Right lobe of liver (tissue), 6 donors: ENCODE measurements around the gene TMEM238L. TPM values are rescaled to one million over a fixed set of nuclear protein-coding genes. Genes with fewer than 3 reads are reported as not detected.

ENCODE experiments used
- ATAC-seq, 4 donors: fragments of 200-7000 bp; cut with Tn5 transposase; one replicate each; pipeline ENCODE4 v1.9.1; 2020; ENCODE audit warnings: mild to moderate bottlenecking in 4 of 4, moderate library complexity in 4 of 4
- DNase-seq, 3 donors: peaks; one replicate each; pipeline ENCODE4 v3.0.0-alpha.2; 2020
- H3K27ac ChIP-seq, 3 donors: fragments of 200-600 bp; one replicate each; pipeline ENCODE4 v1.8.0; 2022
- H3K27me3 ChIP-seq, 2 donors: fragments of 200-600 bp; one replicate each; pipeline ENCODE4 v1.8.0; 2022
- H3K36me3 ChIP-seq, 4 donors: fragments of 200-600 bp; sonication (generic) in 1 of 4; one replicate each; pipeline versions ENCODE4 v1.5.1 to v1.8.0; 2017 to 2022; ENCODE audit warnings: control low read depth in 1 of 4
- H3K4me1 ChIP-seq, 4 donors: fragments of 200-600 bp; sonication (generic) in 1 of 4; one replicate each; pipeline versions ENCODE4 v1.5.1 to v1.8.0; 2017 to 2022; ENCODE audit warnings: control low read depth in 1 of 4
- H3K4me3 ChIP-seq, 3 donors: fragments of 200-600 bp; one replicate each; pipeline ENCODE4 v1.8.0; 2022
- H3K9me3 ChIP-seq, 4 donors: fragments of 200-600 bp; sonication (generic) in 1 of 4; one replicate each; pipeline versions ENCODE4 v1.5.1 to v1.8.0; 2017 to 2022; ENCODE audit warnings: control low read depth in 1 of 4
- POLR2A ChIP-seq: fragments of 450-650 bp; IDR thresholded peaks from one replicate; pipeline ENCODE4 v1.6.1; 2017; ENCODE audit warnings: antibody characterized with exemption, mild to moderate bottlenecking
- WGBS: methylation state at CpG from one replicate; pipeline ENCODE4 v1.1.6; 2018; ENCODE audit warnings: low coverage, low lambda C conversion rate; ENCODE audit not compliant: insufficient coverage; ENCODE audit errors: missing lambda C conversion rate; 5-methylcytosine and 5-hydroxymethylcytosine counted together
- intact Hi-C, 2 donors: fragments of 100-400 bp; cut with DNase I; formaldehyde crosslinking; loops; one replicate each; pipeline versions ENCODE4 v1.11.2 to v1.14.1; 2022
- total RNA-seq, 6 experiments: library from RNA; depleted of rRNA in 2 of 6; stranded (reverse); fragments of >200 nt in 2 of 6; fragmentation: NEBNext Ultra II Directional in 3 of 6; extraction: Animal tissue kit (Norgen Biotek cat#: 25700) in 3 of 6; gene quantifications; one replicate each; pipeline versions ENCODE4 v1.1.0 to v1.2.4, GENCODE V29; 2016 to 2023
- TF ChIP-seq, protein P1 (sequence below), 4 donors: fragments of 200-600 bp in 3 of 4; fragments of 450-650 bp in 1 of 4; IDR thresholded peaks; one replicate each; pipeline versions ENCODE4 v1.5.1 to v1.8.0; 2016 to 2022; ENCODE audit warnings: antibody characterized with exemption in 4 of 4, mild to moderate bottlenecking in 2 of 4
- donor health status: DM: no; HTN: yes; CAD: no.
- donor health status: DM: no; HTN: no; CAD: no.
- donor health status: DM: no; HTN: no; CAD: no.
- donor health status: DM: no; HTN: yes; CAD: no.
- donor health status: DM: no; HTN: yes; CAD: no.

TMEM238L gene
- total RNA-seq, 6 experiments from 2014 or later: not detected

DNA sequence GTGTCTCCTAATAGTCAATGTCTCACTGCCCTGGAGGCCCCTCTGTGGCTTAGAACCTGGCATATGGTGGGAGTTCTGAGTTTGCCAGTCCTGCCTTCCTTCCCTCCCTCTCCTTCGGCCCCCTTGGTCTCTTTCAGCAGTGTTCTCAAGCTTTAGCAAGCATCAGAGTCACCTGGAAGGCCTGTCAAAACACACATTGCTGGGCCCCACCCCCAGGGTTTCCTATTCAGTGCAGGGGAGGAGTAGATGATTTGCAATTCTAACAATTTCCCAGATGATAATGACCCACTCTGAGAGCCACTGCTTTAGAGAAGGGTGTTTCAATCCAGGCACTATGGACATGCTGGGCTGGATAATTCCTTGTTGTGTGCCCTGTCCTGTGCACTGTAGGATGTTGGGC lies 47.7 kb downstream of the TMEM238L start:
- no peak for TF ChIP-seq POLR2A
- TF ChIP-seq, protein P1, sequence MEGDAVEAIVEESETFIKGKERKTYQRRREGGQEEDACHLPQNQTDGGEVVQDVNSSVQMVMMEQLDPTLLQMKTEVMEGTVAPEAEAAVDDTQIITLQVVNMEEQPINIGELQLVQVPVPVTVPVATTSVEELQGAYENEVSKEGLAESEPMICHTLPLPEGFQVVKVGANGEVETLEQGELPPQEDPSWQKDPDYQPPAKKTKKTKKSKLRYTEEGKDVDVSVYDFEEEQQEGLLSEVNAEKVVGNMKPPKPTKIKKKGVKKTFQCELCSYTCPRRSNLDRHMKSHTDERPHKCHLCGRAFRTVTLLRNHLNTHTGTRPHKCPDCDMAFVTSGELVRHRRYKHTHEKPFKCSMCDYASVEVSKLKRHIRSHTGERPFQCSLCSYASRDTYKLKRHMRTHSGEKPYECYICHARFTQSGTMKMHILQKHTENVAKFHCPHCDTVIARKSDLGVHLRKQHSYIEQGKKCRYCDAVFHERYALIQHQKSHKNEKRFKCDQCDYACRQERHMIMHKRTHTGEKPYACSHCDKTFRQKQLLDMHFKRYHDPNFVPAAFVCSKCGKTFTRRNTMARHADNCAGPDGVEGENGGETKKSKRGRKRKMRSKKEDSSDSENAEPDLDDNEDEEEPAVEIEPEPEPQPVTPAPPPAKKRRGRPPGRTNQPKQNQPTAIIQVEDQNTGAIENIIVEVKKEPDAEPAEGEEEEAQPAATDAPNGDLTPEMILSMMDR (IDR thresholded peaks at IDR 0.05): no peak
- peak; percentile 22 to 46 (median 30) for ATAC-seq

DNA sequence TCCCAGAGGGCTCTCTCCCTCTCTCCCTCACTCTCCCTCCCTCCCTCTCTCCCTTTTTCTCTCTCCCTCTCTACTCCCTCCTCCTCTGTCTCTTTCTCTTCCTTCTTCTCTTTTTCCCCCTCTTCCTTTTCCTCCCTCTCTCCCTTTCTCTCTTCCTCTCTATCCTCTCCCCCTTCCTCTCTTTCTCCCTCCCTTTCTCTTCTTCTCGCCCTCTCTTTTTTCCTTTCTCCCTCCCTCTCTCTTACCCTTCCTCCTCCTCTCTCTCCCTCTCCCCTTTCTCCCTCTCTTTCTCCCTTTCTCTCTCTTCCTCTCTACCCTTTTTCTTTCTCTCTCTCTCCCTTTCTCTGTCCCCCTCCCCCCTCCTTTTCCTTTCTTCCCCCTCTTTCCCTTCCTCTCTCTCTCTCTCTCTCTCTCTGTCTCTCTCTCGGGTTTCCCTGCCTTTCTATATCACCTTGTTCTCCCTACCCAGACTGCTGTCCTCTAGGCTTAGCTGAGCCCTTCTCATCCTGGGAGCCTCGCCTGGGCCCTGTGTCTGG lies 48.2 kb downstream of the TMEM238L start:
- no peak for DNase-seq
- Histone ChIP-seq H3K4me1 (peaks cover 0 to 38% (median 20%) of the 10 kb centered on the region in 4 donors), H3K4me3 (no peak overlapping the region), H3K9me3 (no peaks in the 10 kb centered on the region), H3K27ac (peak overlapping the region; percentile 77 to 80 (median 80)), H3K36me3 (no peaks in the 10 kb centered on the region), H3K27me3 (no peaks in the 10 kb centered on the region)
- intact Hi-C loops: no loop called here
- TF ChIP-seq, protein P1 (IDR thresholded peaks at IDR 0.05): no peak
- no peak for TF ChIP-seq POLR2A
- no peak for ATAC-seq
- WGBS: 73% methylated on average over 3 of the region's 3 CpGs

More for the DNA sequence above, 47.7 kb downstream of the TMEM238L start:
- H3K27ac ChIP-seq: peak overlapping the region; percentile 77 to 80 (median 80)
- H3K4me3 ChIP-seq: no peak overlapping the region
- intact Hi-C loops: no loop called here
- H3K27me3 ChIP-seq: no peaks in the 10 kb centered on the region
- peak in 1 of 3 donors; percentile 51 for DNase-seq
- 63% methylated on average over 1 of the region's 1 CpG for WGBS
- H3K4me1 ChIP-seq: peaks cover 0 to 38% (median 20%) of the 10 kb centered on the region in 4 donors
- H3K36me3 ChIP-seq: no peaks in the 10 kb centered on the region
- no peaks in the 10 kb centered on the region for H3K9me3 ChIP-seq

DNA sequence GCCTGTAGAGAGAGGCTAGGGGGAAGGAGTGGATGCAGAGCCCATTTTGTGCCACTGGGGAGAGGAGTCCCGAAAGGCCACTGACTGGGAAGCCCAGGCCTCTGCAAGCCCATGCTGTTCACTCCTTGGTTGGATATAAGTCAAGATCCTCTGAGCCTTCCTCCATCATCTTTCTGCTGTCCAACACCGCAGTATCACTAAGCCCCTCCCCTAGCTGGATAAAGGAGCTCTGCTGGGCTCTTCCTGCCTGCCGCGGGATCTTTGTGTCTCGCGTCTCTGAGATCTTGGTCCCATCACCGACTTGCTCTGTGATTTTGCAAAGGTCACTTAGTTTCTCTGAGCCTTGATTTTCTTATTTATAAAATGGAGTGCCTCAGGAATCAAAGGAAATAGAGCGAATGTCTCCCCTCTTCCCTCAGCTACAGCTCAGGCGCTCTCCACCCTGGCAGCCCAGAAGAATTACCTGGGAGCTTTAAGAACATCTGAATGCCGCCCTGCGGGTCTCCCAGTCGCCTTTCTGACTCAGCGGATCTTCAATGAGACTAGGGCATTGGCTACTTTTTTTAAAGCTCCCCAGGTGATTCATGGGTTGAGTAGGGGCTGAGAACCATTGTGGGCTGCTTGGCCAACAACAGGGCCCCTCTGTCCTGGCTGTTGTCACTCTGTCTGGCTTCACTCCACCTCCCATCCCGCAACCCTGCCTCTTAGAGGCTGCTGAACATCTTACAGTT lies 48.9 kb downstream of the TMEM238L start:
- Histone ChIP-seq H3K27me3 (no peaks in the 10 kb centered on the region), H3K27ac (no peak overlapping the region), H3K4me1 (peaks cover 0 to 38% (median 20%) of the 10 kb centered on the region in 4 donors), H3K36me3 (no peaks in the 10 kb centered on the region), H3K4me3 (no peak overlapping the region), H3K9me3 (no peaks in the 10 kb centered on the region)
- intact Hi-C loops: no loop called here
- DNase-seq (no peak), ATAC-seq (no peak)
- 63% methylated on average over 10 of the region's 14 CpGs for WGBS
- TF ChIP-seq, protein P1 (IDR thresholded peaks at IDR 0.05): no peak
- TF ChIP-seq POLR2A: no peak

DNA sequence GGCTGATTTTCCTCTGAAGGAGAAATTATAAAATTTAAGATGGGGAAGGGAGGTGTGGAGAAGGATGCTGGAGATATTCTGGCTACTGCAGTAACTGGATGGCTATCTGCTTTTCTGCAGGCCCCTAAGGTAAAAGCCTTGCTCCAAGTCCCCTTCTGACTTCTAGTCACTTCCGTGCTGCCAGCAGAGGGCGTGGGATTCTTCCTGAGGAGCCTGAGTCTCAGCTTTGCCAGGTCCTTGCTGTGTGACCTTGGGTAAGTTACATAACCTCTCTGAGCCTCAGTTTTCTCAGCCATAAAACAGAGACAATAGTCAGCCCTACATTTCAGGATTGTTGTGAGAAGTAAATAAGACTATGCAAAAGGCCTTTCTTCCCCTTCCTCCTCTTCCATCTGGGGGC lies 49.8 kb downstream of the TMEM238L start:
- no peak for DNase-seq
- intact Hi-C loops: no loop called here
- H3K27ac ChIP-seq: no peak overlapping the region
- TF ChIP-seq POLR2A: no peak
- TF ChIP-seq, protein P1 (IDR thresholded peaks at IDR 0.05): peak in 2 of 4 donors; percentile 24 to 33
- H3K27me3 ChIP-seq: no peaks in the 10 kb centered on the region
- H3K4me1 ChIP-seq: peaks cover 0 to 38% (median 20%) of the 10 kb centered on the region in 4 donors
- no CpG with 5 or more reads among the region's 2 CpGs for WGBS
- no peaks in the 10 kb centered on the region for H3K36me3 ChIP-seq
- ATAC-seq: no peak
- H3K4me3 ChIP-seq: no peak overlapping the region
- H3K9me3 ChIP-seq: no peaks in the 10 kb centered on the region
